ENCODE results near the gene NFKBIB. TPM values are rescaled to one million over a fixed set of nuclear protein-coding genes. Genes with fewer than 3 reads are reported as not detected.

Gene NFKBIB
- total RNA-seq, 1 donor from 2014 or later = 18.8 TPM

- Mint-ChIP-seq H3K4me3 (ENCODE audit: low read depth) (no peak overlapping the region), H3K36me3 (ENCODE audit: insufficient read depth) (peaks cover 6% of the 10 kb centered on the region), H3K27ac (peak overlapping the region; percentile 66), H3K4me1 (ENCODE audit: low read depth) (peaks cover 13% of the 10 kb centered on the region), H3K27me3 (peaks cover 8% of the 10 kb centered on the region), H3K9me3 (ENCODE audit: low read depth) (no peaks in the 10 kb centered on the region)
- DNase-seq (ENCODE audit: low spot score, unreplicated experiment) = no peak
- peak; percentile 60 for TF ChIP-seq CTCF (IDR thresholded peaks at IDR 0.05; ENCODE audit: unreplicated experiment)
Measured at GRCh38 chr19:38952395-38953165, 52.8 kb downstream of the NFKBIB start.

- peak overlapping the region; percentile 69 for H3K27ac Mint-ChIP-seq
- TF ChIP-seq CTCF (IDR thresholded peaks at IDR 0.05; ENCODE audit: unreplicated experiment) = no peak
- DNase-seq (ENCODE audit: low spot score, unreplicated experiment) = no peak
- peaks cover 6% of the 10 kb centered on the region for H3K36me3 Mint-ChIP-seq (ENCODE audit: insufficient read depth)
- H3K9me3 Mint-ChIP-seq (ENCODE audit: low read depth) = no peaks in the 10 kb centered on the region
- H3K4me3 Mint-ChIP-seq (ENCODE audit: low read depth) = no peak overlapping the region
- peaks cover 8% of the 10 kb centered on the region for H3K27me3 Mint-ChIP-seq
- peaks cover 13% of the 10 kb centered on the region for H3K4me1 Mint-ChIP-seq (ENCODE audit: low read depth)
Measured at GRCh38 chr19:38953677-38954076, 53.9 kb downstream of the NFKBIB start.

GRCh38 chr19:38956264-38956663 is 56.5 kb downstream of the NFKBIB start:
- Mint-ChIP-seq H3K27ac (no peak overlapping the region), H3K36me3 (ENCODE audit: insufficient read depth) (peaks cover 4% of the 10 kb centered on the region), H3K9me3 (ENCODE audit: low read depth) (no peaks in the 10 kb centered on the region), H3K4me3 (ENCODE audit: low read depth) (no peak overlapping the region), H3K27me3 (peaks cover 5% of the 10 kb centered on the region), H3K4me1 (ENCODE audit: low read depth) (peaks cover 11% of the 10 kb centered on the region)
- TF ChIP-seq CTCF (IDR thresholded peaks at IDR 0.05; ENCODE audit: unreplicated experiment) = no peak
- DNase-seq (ENCODE audit: low spot score, unreplicated experiment) = no peak

- Mint-ChIP-seq H3K36me3 (ENCODE audit: insufficient read depth) (no peaks in the 10 kb centered on the region), H3K4me1 (ENCODE audit: low read depth) (peaks cover 4% of the 10 kb centered on the region), H3K27me3 (no peaks in the 10 kb centered on the region), H3K9me3 (ENCODE audit: low read depth) (no peaks in the 10 kb centered on the region), H3K4me3 (ENCODE audit: low read depth) (no peak overlapping the region), H3K27ac (no peak overlapping the region)
- no peak for DNase-seq (ENCODE audit: low spot score, unreplicated experiment)
- TF ChIP-seq CTCF (IDR thresholded peaks at IDR 0.05; ENCODE audit: unreplicated experiment) = no peak
Measured at GRCh38 chr19:38958301-38958700, 58.5 kb downstream of the NFKBIB start.

Other genes starting within 250 kb of the NFKBIB start
- 4.1 and 5.0 TPM in 2 replicates for gene CAPN12, start 155.5 kb upstream of the NFKBIB start, total RNA-seq
- gene LGALS7, start 126.5 kb upstream of the NFKBIB start, total RNA-seq = 0.91 TPM in 1 of 2 replicates, not detected in the other
- not detected in 2 replicates for gene LGALS7B, start 110.8 kb upstream of the NFKBIB start, total RNA-seq
- gene LGALS4, start 87.0 kb upstream of the NFKBIB start, total RNA-seq = 2.7 and 3.7 TPM in 2 replicates
- 86.9 and 93.5 TPM in 2 replicates for gene ECH1, start 68.2 kb upstream of the NFKBIB start, total RNA-seq
- 444 and 461 TPM in 2 replicates for gene HNRNPL, start 50.0 kb upstream of the NFKBIB start, total RNA-seq
- 2.6 and 3.0 TPM in 2 replicates for gene RINL, start 21.7 kb upstream of the NFKBIB start, total RNA-seq
- gene SIRT2, start 351 bp upstream of the NFKBIB start, total RNA-seq = 33.4 and 38.0 TPM in 2 replicates
- 0.81 and 1.4 TPM in 2 replicates for gene CCER2, start 12.2 kb downstream of the NFKBIB start, total RNA-seq
- gene SARS2, start 30.8 kb downstream of the NFKBIB start, total RNA-seq = 68.2 and 74.7 TPM in 2 replicates
- 26.7 and 26.8 TPM in 2 replicates for gene MRPS12, start 31.0 kb downstream of the NFKBIB start, total RNA-seq
- gene FBXO17, start 75.8 kb downstream of the NFKBIB start, total RNA-seq = 24.1 and 27.1 TPM in 2 replicates
- 10.3 and 14.6 TPM in 2 replicates for gene FBXO27, start 132.6 kb downstream of the NFKBIB start, total RNA-seq
- not detected in 2 replicates for gene ACP7, start 184.4 kb downstream of the NFKBIB start, total RNA-seq
- gene PAK4, start 225.8 kb downstream of the NFKBIB start, total RNA-seq = 73.9 and 75.8 TPM in 2 replicates